HEK293 (cell line): Measurements from ENCODE around the gene KCNIP4.

Experiments
- CTCF ChIP-seq: fragments of 450-650 bp; formaldehyde crosslinking; IDR thresholded peaks from 2 replicates; pipeline ENCODE4 v1.5.1; 2016; ENCODE audit warnings: missing biosample characterization, missing genetic modification characterization
- SP2 ChIP-seq: fragments of 450-650 bp; formaldehyde crosslinking; IDR thresholded peaks from 2 replicates; pipeline ENCODE4 v1.5.1; 2016; ENCODE audit warnings: missing biosample characterization, missing genetic modification characterization
- ZBTB7A ChIP-seq: fragments of 450-650 bp; formaldehyde crosslinking; IDR thresholded peaks from 2 replicates; pipeline ENCODE4 v1.5.1; 2016; ENCODE audit warnings: low read depth, missing biosample characterization, missing genetic modification characterization
- ZBTB8A ChIP-seq: fragments of 450-650 bp; formaldehyde crosslinking; IDR thresholded peaks from 2 replicates; pipeline ENCODE4 v1.5.1; 2016; ENCODE audit warnings: missing biosample characterization, missing genetic modification characterization
- ZNF121 ChIP-seq: fragments of 450-650 bp; formaldehyde crosslinking; IDR thresholded peaks from 2 replicates; pipeline ENCODE4 v1.5.1; 2016; ENCODE audit warnings: missing biosample characterization, missing genetic modification characterization
- ZNF184 ChIP-seq: fragments of 450-650 bp; IDR thresholded peaks from 2 replicates; pipeline ENCODE4 v1.5.1; 2018; ENCODE audit warnings: missing biosample characterization, mild to moderate bottlenecking, missing genetic modification characterization
- ZNF214 ChIP-seq: fragments of 450-650 bp; formaldehyde crosslinking; IDR thresholded peaks from 2 replicates; pipeline ENCODE4 v1.5.1; 2017; ENCODE audit warnings: missing biosample characterization, mild to moderate bottlenecking, missing genetic modification characterization, borderline replicate concordance
- ZNF23 ChIP-seq: fragments of 450-650 bp; formaldehyde crosslinking; IDR thresholded peaks from 2 replicates; pipeline ENCODE4 v1.5.1; 2016; ENCODE audit warnings: missing biosample characterization, missing genetic modification characterization, borderline replicate concordance
- ZNF274 ChIP-seq, 2 experiments: fragments of 200-500 bp in 1 of 2; fragments of 450-650 bp in 1 of 2; sonication (Bioruptor generic) in 1 of 2; formaldehyde crosslinking in 1 of 2; IDR thresholded peaks; 2 replicates each; pipeline versions ENCODE4 v1.5.1 to v1.6.1; 2014 to 2016; ENCODE audit warnings: borderline replicate concordance in 1 of 2, inconsistent platforms in 1 of 2, low read length in 1 of 2, missing biosample characterization in 1 of 2, missing genetic modification characterization in 1 of 2
- ZNF292 ChIP-seq: fragments of 450-650 bp; formaldehyde crosslinking; IDR thresholded peaks from 2 replicates; pipeline ENCODE4 v1.5.1; 2016; ENCODE audit warnings: low read depth, missing biosample characterization, missing genetic modification characterization, borderline replicate concordance
- ZNF302 ChIP-seq: fragments of 450-650 bp; formaldehyde crosslinking; IDR thresholded peaks from 2 replicates; pipeline ENCODE4 v1.5.1; 2016; ENCODE audit warnings: missing biosample characterization, missing genetic modification characterization, low read depth
- ZNF394 ChIP-seq: fragments of 450-650 bp; formaldehyde crosslinking; IDR thresholded peaks from 2 replicates; pipeline ENCODE4 v1.5.1; 2016; ENCODE audit warnings: missing biosample characterization, missing genetic modification characterization, mild to moderate bottlenecking, moderate library complexity, borderline replicate concordance
- ZSCAN5A ChIP-seq: fragments of 450-650 bp; formaldehyde crosslinking; IDR thresholded peaks from 2 replicates; pipeline ENCODE4 v1.5.1; 2016; ENCODE audit warnings: missing biosample characterization, missing genetic modification characterization

- TF ChIP-seq CTCF (no peak), ZNF274 (IDR thresholded peaks at IDR 0.05; ENCODE audit: low read length) (no peak), ZNF274 (tag by site-specific recombination; IDR thresholded peaks at IDR 0.05; ENCODE audit: borderline replicate concordance) (no peak), ZNF394 (tag by site-specific recombination) (no peak), ZNF302 (tag by site-specific recombination) (no peak), ZNF292 (tag by site-specific recombination) (no peak), ZNF214 (no peak), ZNF23 (tag by site-specific recombination) (no peak), ZBTB7A (tag by site-specific recombination) (no peak), ZSCAN5A (tag by site-specific recombination) (no peak), ZBTB8A (tag by site-specific recombination) (no peak), SP2 (no peak), ZNF184 (no peak), ZNF121 (tag by site-specific recombination) (no peak)
These were observed 858.4 kb downstream of the KCNIP4 start for GRCh38 chr4:21090094-21090666.
